Brain microvascular endothelial cell (primary cell): ENCODE measurements around the gene TJP2.

Source experiments
- DNase-seq: peaks from one replicate; pipeline ENCODE4 v3.0.0-alpha.2; 2020
- H3K27ac ChIP-seq: fragments of 250-450 bp; sonication (Bioruptor Pico); 2 replicates; pipeline ENCODE4 v1.5.1; 2020; ENCODE audit warnings: mild to moderate bottlenecking, moderate library complexity
- H3K27me3 ChIP-seq: fragments of 250-450 bp; sonication (Bioruptor Pico); replicated peaks from 2 replicates; pipeline ENCODE4 v1.5.1; 2020; ENCODE audit warnings: mild to moderate bottlenecking
- H3K36me3 ChIP-seq: fragments of 250-450 bp; sonication (Bioruptor Pico); replicated peaks from 2 replicates; pipeline ENCODE4 v1.5.1; 2020; ENCODE audit warnings: mild to moderate bottlenecking
- H3K4me3 ChIP-seq: 2 replicates; pipeline ENCODE4 v1.5.1; 2011; ENCODE audit warnings: low read depth, mild to moderate bottlenecking, control low read depth, low read length, moderate library complexity
- in situ Hi-C: cut with HindIII; loops from 2 replicates; pipeline ENCODE4 v1.10.0; 2017; ENCODE audit warnings: low sequenced_read_pairs, low pct_ligation_motif_present
- TF ChIP-seq, protein P1 (sequence below): IDR thresholded peaks from 2 replicates; pipeline ENCODE4 v1.5.1; 2011; ENCODE audit warnings: low read depth, mild to moderate bottlenecking, moderate library complexity, low read length, control low read depth, inconsistent platforms; ENCODE audit errors: missing control alignments

The TJP2 gene

DNA sequence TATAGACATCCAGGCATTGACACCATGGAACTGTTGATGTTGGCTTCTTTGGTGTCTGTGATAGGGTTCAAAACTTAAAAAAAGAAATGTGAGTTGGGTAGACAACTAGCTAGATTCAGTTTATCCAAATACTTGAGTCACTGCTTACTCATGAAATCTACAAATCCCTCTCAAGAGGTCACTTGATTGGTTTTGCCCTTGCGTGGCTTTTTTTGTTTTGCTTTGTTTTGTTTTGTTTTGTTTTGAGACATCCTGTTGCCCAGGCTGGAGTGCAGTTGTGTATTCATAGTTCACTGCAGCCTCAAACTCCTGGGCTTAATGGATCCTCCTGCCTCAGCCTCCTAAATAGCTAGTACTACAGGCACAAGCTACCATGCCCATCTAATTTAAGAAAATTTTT lies 140.5 kb downstream of the TJP2 start:
- H3K4me3 ChIP-seq: no peak overlapping the region
- peak; percentile 67 for DNase-seq
- TF ChIP-seq, protein P1, sequence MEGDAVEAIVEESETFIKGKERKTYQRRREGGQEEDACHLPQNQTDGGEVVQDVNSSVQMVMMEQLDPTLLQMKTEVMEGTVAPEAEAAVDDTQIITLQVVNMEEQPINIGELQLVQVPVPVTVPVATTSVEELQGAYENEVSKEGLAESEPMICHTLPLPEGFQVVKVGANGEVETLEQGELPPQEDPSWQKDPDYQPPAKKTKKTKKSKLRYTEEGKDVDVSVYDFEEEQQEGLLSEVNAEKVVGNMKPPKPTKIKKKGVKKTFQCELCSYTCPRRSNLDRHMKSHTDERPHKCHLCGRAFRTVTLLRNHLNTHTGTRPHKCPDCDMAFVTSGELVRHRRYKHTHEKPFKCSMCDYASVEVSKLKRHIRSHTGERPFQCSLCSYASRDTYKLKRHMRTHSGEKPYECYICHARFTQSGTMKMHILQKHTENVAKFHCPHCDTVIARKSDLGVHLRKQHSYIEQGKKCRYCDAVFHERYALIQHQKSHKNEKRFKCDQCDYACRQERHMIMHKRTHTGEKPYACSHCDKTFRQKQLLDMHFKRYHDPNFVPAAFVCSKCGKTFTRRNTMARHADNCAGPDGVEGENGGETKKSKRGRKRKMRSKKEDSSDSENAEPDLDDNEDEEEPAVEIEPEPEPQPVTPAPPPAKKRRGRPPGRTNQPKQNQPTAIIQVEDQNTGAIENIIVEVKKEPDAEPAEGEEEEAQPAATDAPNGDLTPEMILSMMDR: no peak
- H3K36me3 ChIP-seq: no peaks in the 10 kb centered on the region
- no peaks in the 10 kb centered on the region for H3K27me3 ChIP-seq
- peak overlapping the region; percentile 36 for H3K27ac ChIP-seq
- in situ Hi-C loops: no loop called here

DNA sequence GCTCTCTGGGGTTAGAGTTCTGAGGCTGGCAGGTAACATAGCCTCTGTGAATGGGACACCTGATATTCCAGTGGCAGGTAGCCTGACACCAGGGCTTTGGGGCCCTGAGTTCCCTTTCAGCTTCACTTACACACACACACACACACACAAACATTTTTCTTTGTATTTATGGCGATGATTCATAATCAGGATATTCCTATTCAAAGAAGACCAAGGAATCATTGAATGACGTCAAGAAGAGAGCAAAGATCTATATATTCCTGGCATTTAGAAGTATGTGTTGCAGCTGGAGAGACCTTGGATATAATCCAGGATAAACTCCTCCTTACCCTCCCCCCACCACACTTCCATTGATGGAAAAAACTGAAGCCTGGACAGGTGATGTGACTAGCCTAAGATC lies 143.0 kb downstream of the TJP2 start:
- in situ Hi-C loops: no loop called here

DNA sequence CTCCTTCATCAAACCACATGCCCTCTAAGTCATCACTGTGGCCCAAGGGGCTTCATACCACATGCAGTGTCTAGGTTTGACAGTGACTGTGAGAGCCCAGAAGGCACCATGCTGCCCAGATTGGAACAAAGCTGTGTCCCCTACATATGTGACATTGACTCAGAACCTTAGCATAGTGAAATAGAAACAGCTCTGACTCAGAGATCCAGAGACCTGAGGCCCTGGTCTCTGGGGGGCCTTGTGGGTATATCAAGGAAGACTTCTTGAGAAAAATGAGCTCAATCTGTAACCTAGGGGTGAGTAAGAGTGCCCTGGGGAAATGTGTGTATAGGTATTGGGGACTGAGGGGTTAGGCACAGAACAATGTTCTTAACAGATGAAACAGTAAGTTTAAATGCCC lies 143.8 kb downstream of the TJP2 start:
- no peak overlapping the region for H3K4me3 ChIP-seq
- no peak overlapping the region for H3K27ac ChIP-seq
- no peaks in the 10 kb centered on the region for H3K36me3 ChIP-seq
- no peak for DNase-seq
- TF ChIP-seq, protein P1: no peak
- no peaks in the 10 kb centered on the region for H3K27me3 ChIP-seq
- in situ Hi-C loops: no loop called here

More for the DNA sequence above, 143.0 kb downstream of the TJP2 start:
- TF ChIP-seq, protein P1: no peak
- Histone ChIP-seq H3K27ac (no peak overlapping the region), H3K4me3 (no peak overlapping the region), H3K27me3 (no peaks in the 10 kb centered on the region), H3K36me3 (no peaks in the 10 kb centered on the region)
- DNase-seq: peak; percentile 25

DNA sequence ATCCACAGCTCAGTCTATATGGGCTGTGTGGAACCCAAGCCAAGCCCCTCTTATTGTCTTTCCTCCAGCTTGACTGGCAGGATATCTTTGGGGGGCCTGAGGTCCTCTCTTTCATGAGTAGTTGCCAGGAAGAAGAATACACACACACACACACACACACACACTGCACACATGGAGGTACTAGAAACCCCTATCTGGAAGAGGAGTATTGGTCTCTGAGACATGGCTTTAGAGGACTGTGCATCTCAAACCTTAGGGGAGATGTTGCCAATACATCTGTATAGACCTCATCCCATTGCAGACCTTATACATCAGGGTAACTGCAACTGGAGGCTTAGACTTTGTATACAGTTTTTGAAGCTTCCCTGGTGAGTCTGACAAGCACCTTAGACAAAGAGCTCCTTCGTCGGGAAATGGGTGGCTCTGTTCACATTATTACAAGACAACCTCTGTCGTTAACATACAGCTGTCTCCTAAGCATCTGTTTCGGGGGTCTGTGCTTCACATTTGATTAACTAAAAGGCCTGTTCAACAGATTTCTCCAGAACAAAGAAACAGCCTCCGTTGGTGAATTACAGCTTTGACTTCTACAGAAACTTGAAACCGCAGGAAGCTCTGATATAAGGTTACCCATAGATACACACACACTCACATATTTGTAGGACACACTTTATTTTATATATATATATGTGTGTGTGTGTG lies 145.4 kb downstream of the TJP2 start:
- Histone ChIP-seq H3K36me3 (no peaks in the 10 kb centered on the region), H3K27ac (no peak overlapping the region), H3K27me3 (peaks cover 2% of the 10 kb centered on the region), H3K4me3 (no peak overlapping the region)
- in situ Hi-C loops: no loop called here
- DNase-seq: no peak
- TF ChIP-seq, protein P1: no peak

DNA sequence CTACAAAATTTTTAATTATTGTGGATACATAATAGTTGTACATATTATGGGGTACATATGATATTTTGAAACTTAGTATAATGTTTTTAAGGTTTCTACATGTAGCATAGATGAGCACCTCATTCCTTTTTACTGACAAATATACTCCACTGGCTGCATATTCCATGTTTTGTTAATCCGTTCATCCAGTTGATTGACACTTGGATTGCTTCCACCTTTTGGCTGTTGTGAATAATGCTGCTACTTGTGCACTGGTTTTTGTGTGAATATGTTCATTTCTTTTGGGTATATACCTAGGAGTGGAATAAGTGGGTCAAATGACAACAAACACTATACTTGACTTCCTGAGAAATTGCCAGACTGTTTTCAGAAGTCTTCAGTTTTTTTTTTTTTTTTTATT lies 148.2 kb downstream of the TJP2 start:
- in situ Hi-C loops: no loop called here
- TF ChIP-seq, protein P1: no peak
- no peak overlapping the region for H3K4me3 ChIP-seq
- no peaks in the 10 kb centered on the region for H3K36me3 ChIP-seq
- no peak overlapping the region for H3K27ac ChIP-seq
- no peak for DNase-seq
- peaks cover 10% of the 10 kb centered on the region for H3K27me3 ChIP-seq

DNA sequence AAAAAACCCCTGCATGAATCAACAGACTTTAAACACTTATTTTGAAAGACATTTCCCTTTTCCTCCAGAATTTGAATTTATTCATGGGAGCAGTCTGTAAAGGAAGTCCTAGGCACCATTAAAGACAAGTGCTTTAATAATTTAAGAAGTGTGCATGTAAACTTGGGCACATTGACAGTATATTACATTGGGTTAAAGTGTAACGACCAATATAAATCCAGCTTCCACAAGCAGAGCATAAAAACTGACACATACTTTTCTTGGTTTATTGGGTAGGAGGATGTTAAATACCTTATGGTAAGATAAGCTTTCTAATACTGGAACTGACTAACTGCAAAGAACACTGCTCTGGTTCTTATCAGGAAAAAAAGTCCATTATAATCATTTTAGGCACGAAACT lies 149.8 kb downstream of the TJP2 start:
- Histone ChIP-seq H3K36me3 (no peaks in the 10 kb centered on the region), H3K27ac (no peak overlapping the region), H3K27me3 (peaks cover 10% of the 10 kb centered on the region), H3K4me3 (no peak overlapping the region)
- in situ Hi-C loops: no loop called here
- TF ChIP-seq, protein P1: no peak
- no peak for DNase-seq
